SK-N-SH treated with all-trans-retinoic acid at 6 μM for 48 hours (cell line): Measurements from ENCODE around the gene TTLL10.

Experiments
- ARNTL ChIP-seq: fragments of 450-650 bp; formaldehyde crosslinking; IDR thresholded peaks from 2 replicates; pipeline ENCODE4 v1.5.0; 2020; ENCODE audit warnings: low read depth, mild to moderate bottlenecking, moderate library complexity, borderline replicate concordance
- PPARA ChIP-seq: fragments of 250-450 bp; sonication (Bioruptor Pico); IDR thresholded peaks from 2 replicates; pipeline ENCODE4 v1.5.0; 2020; ENCODE audit warnings: mild to moderate bottlenecking, borderline replicate concordance
- SNAI2 ChIP-seq: fragments of 250-450 bp; sonication (Bioruptor Pico); IDR thresholded peaks from 2 replicates; pipeline ENCODE4 v1.5.0; 2020; ENCODE audit warnings: mild to moderate bottlenecking, moderate library complexity
- TOX ChIP-seq: fragments of 250-450 bp; sonication (Bioruptor Pico); IDR thresholded peaks from 2 replicates; pipeline ENCODE4 v1.8.0; 2021; ENCODE audit warnings: mild to moderate bottlenecking, moderate library complexity, borderline replicate concordance
- ZC3H10 ChIP-seq: fragments of 250-450 bp; sonication (Bioruptor Pico); IDR thresholded peaks from 2 replicates; pipeline ENCODE4 v1.5.1; 2021; ENCODE audit warnings: mild to moderate bottlenecking, moderate library complexity
- ZFP3 ChIP-seq: fragments of 250-450 bp; sonication (Bioruptor Pico); IDR thresholded peaks from 2 replicates; pipeline ENCODE4 v1.5.0; 2020; ENCODE audit warnings: mild to moderate bottlenecking, moderate library complexity
- ZNF565 ChIP-seq: fragments of 450-650 bp; formaldehyde crosslinking; conservative IDR thresholded peaks from 2 replicates; pipeline ENCODE4 v1.5.0; 2020; ENCODE audit warnings: low read depth, mild to moderate bottlenecking, moderate library complexity
- ZNF70 ChIP-seq: fragments of 450-650 bp; formaldehyde crosslinking; IDR thresholded peaks from 2 replicates; pipeline ENCODE4 v1.5.0; 2020; ENCODE audit warnings: mild to moderate bottlenecking, moderate library complexity
- TF ChIP-seq, protein P1 (sequence below): fragments of 250-450 bp; sonication (Bioruptor Pico); IDR thresholded peaks from 2 replicates; pipeline ENCODE4 v1.8.0; 2020; ENCODE audit warnings: mild to moderate bottlenecking, moderate library complexity, borderline replicate concordance
- TF ChIP-seq, protein P2 (sequence below): fragments of 250-450 bp; sonication (Bioruptor Pico); IDR thresholded peaks from 2 replicates; pipeline ENCODE4 v1.8.0; 2021; ENCODE audit warnings: low read depth, mild to moderate bottlenecking, moderate library complexity, borderline replicate concordance
- TF ChIP-seq, protein P3 (sequence below): fragments of 250-450 bp; sonication (Bioruptor Pico); IDR thresholded peaks from 2 replicates; pipeline ENCODE4 v1.5.0; 2020; ENCODE audit warnings: mild to moderate bottlenecking, moderate library complexity

DNA sequence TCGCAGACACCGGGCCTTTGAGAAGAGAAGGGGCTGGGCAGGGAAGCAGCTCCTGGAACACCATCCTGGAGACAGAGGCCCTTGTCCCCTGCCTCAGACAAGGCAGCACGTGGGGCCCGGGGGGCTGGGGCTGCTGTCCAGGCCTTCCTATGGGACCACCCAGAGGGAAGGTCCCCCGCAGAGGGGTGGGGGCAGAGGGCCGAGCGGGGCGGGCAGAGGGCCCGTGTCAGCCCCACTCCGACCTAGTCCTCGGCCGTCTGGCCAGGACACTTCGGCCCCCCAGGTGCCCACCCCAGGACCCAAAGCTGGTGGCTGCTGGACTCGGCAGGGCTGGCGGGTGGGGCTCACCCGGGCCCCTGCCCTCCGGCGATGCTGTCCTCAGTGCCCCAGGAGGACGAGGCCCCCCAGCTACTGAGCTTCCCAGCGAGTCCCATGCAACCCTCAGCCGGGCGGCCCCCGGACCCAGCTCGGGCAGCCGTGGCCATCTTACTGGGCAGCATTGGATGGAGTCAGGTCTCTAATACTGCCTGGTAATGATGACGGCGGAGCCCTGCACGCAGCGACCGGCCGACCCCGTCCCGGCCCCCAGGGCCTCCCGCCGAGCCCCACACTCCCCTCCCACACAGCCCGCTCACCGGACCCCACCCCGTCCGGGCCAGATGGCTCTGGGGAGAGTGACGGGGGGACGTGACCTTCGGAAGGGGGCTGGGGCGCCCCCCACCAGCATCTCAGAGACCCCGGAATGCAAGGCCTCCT lies 6.9 kb upstream of the TTLL10 start:
- no peak for TF ChIP-seq SNAI2
- no peak for TF ChIP-seq ZFP3 (CRISPR knock-in tag)
- TF ChIP-seq, protein P1, sequence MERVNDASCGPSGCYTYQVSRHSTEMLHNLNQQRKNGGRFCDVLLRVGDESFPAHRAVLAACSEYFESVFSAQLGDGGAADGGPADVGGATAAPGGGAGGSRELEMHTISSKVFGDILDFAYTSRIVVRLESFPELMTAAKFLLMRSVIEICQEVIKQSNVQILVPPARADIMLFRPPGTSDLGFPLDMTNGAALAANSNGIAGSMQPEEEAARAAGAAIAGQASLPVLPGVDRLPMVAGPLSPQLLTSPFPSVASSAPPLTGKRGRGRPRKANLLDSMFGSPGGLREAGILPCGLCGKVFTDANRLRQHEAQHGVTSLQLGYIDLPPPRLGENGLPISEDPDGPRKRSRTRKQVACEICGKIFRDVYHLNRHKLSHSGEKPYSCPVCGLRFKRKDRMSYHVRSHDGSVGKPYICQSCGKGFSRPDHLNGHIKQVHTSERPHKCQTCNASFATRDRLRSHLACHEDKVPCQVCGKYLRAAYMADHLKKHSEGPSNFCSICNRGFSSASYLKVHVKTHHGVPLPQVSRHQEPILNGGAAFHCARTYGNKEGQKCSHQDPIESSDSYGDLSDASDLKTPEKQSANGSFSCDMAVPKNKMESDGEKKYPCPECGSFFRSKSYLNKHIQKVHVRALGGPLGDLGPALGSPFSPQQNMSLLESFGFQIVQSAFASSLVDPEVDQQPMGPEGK (CRISPR knock-in tag) = no peak
- TF ChIP-seq, protein P2, sequence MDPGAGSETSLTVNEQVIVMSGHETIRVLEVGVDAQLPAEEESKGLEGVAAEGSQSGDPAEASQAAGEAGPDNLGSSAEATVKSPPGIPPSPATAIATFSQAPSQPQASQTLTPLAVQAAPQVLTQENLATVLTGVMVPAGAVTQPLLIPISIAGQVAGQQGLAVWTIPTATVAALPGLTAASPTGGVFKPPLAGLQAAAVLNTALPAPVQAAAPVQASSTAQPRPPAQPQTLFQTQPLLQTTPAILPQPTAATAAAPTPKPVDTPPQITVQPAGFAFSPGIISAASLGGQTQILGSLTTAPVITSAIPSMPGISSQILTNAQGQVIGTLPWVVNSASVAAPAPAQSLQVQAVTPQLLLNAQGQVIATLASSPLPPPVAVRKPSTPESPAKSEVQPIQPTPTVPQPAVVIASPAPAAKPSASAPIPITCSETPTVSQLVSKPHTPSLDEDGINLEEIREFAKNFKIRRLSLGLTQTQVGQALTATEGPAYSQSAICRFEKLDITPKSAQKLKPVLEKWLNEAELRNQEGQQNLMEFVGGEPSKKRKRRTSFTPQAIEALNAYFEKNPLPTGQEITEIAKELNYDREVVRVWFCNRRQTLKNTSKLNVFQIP (CRISPR knock-in tag) = no peak
- no peak for TF ChIP-seq PPARA (CRISPR knock-in tag)
- TF ChIP-seq TOX (CRISPR knock-in tag) = no peak
- TF ChIP-seq ZNF70 (CRISPR knock-in tag) = no peak
- TF ChIP-seq ZNF565 (CRISPR knock-in tag) = no peak
- TF ChIP-seq ARNTL = no peak
- no peak for TF ChIP-seq ZC3H10 (CRISPR knock-in tag)
- TF ChIP-seq, protein P3, sequence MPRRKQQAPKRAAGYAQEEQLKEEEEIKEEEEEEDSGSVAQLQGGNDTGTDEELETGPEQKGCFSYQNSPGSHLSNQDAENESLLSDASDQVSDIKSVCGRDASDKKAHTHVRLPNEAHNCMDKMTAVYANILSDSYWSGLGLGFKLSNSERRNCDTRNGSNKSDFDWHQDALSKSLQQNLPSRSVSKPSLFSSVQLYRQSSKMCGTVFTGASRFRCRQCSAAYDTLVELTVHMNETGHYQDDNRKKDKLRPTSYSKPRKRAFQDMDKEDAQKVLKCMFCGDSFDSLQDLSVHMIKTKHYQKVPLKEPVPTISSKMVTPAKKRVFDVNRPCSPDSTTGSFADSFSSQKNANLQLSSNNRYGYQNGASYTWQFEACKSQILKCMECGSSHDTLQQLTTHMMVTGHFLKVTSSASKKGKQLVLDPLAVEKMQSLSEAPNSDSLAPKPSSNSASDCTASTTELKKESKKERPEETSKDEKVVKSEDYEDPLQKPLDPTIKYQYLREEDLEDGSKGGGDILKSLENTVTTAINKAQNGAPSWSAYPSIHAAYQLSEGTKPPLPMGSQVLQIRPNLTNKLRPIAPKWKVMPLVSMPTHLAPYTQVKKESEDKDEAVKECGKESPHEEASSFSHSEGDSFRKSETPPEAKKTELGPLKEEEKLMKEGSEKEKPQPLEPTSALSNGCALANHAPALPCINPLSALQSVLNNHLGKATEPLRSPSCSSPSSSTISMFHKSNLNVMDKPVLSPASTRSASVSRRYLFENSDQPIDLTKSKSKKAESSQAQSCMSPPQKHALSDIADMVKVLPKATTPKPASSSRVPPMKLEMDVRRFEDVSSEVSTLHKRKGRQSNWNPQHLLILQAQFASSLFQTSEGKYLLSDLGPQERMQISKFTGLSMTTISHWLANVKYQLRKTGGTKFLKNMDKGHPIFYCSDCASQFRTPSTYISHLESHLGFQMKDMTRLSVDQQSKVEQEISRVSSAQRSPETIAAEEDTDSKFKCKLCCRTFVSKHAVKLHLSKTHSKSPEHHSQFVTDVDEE (CRISPR knock-in tag) = no peak
